HL-60 (cell line): ENCODE data around the gene ANKS1A.

Experiments
- DNase-seq, 2 experiments: peaks; one replicate each; pipeline ENCODE4 v3.0.0-alpha.2; 2010 to 2020; ENCODE audit warnings: low read depth in 1 of 2, low spot score in 1 of 2
- H3K27ac ChIP-seq: fragments of 250-450 bp; sonication (Bioruptor Pico); replicated peaks from 2 replicates; pipeline ENCODE4 v1.5.1; 2020; ENCODE audit warnings: mild to moderate bottlenecking, moderate library complexity
- H3K27me3 ChIP-seq: fragments of 250-450 bp; sonication (Bioruptor Pico); 2 replicates; pipeline ENCODE4 v1.5.1; 2021; ENCODE audit warnings: mild to moderate bottlenecking, moderate library complexity; ENCODE audit not compliant: insufficient read depth, poor library complexity, severe bottlenecking
- H3K4me3 ChIP-seq: replicated peaks from 2 replicates; pipeline ENCODE4 v1.5.1; 2011; ENCODE audit warnings: mild to moderate bottlenecking, control low read depth, low read length; ENCODE audit not compliant: insufficient read depth
- CTCF ChIP-seq: IDR thresholded peaks from one replicate; pipeline ENCODE4 v1.5.1; 2011; ENCODE audit warnings: low read length, control low read depth, inconsistent platforms; ENCODE audit not compliant: insufficient read depth
- GABPA ChIP-seq: IDR thresholded peaks from 2 replicates; pipeline ENCODE4 v1.6.1; 2012; ENCODE audit warnings: low read depth
- POLR2AphosphoS5 ChIP-seq: IDR thresholded peaks from 2 replicates; pipeline ENCODE4 v1.6.1; 2012; ENCODE audit warnings: low read depth
- REST ChIP-seq: IDR thresholded peaks from 2 replicates; pipeline ENCODE4 v1.6.1; 2012; ENCODE audit warnings: low read depth; ENCODE audit not compliant: insufficient replicate concordance
- SPI1 ChIP-seq: IDR thresholded peaks from 2 replicates; pipeline ENCODE4 v1.6.1; 2012; ENCODE audit warnings: low read depth, mild to moderate bottlenecking, borderline replicate concordance

ANKS1A gene

GRCh38 chr6:35042031-35042815, 153.2 kb downstream of the ANKS1A start:
- no peak overlapping the region for H3K4me3 ChIP-seq
- H3K27me3 ChIP-seq: no peaks in the 10 kb centered on the region
- H3K27ac ChIP-seq: peak overlapping the region; percentile 95
- TF ChIP-seq GABPA (no peak), CTCF (no peak), POLR2AphosphoS5 (no peak), SPI1 (no peak; the same call in 1 of the 2 replicates), REST (no peak)
- peak in 1 of 2 experiments; percentile 51 for DNase-seq

GRCh38 chr6:35043381-35044130, 154.5 kb downstream of the ANKS1A start:
- DNase-seq: peak in 1 of 2 experiments; percentile 34
- H3K27me3 ChIP-seq: no peaks in the 10 kb centered on the region
- peak overlapping the region; percentile 95 for H3K27ac ChIP-seq
- TF ChIP-seq GABPA (no peak), REST (no peak), CTCF (no peak), SPI1 (peak; percentile 31; the same call in 1 of the 2 replicates), POLR2AphosphoS5 (no peak)
- no peak overlapping the region for H3K4me3 ChIP-seq

GRCh38 chr6:35044145-35044745, 155.2 kb downstream of the ANKS1A start:
- no peak for TF ChIP-seq REST
- no peak overlapping the region for H3K4me3 ChIP-seq
- DNase-seq: peak in 1 of 2 experiments; percentile 56
- peak overlapping the region; percentile 95 for H3K27ac ChIP-seq
- no peaks in the 10 kb centered on the region for H3K27me3 ChIP-seq
